Sciatic nerve (tissue), 2 donors: Measurements from ENCODE around the gene OXTR. TPM values are rescaled to one million over a fixed set of nuclear protein-coding genes. Genes with fewer than 3 reads are reported as not detected.

Source experiments
- ATAC-seq: fragments of 200-7000 bp; cut with Tn5 transposase; one replicate; pipeline ENCODE4 v1.9.1; 2020; ENCODE audit warnings: mild to moderate bottlenecking, moderate library complexity
- DNase-seq: peaks from one replicate; pipeline ENCODE4 v3.0.0-alpha.2; 2020; ENCODE audit warnings: low spot score
- intact Hi-C: fragments of 100-400 bp; cut with DNase I; formaldehyde crosslinking; loops from one replicate; pipeline ENCODE4 v1.14.2; 2022
- total RNA-seq: library from RNA; stranded (reverse); fragmentation: NEBNext Ultra II Directional; extraction: Animal tissue kit (Norgen Biotek cat#: 25700); gene quantifications from one replicate; pipeline ENCODE4 v1.2.1, GENCODE V29; 2021
- donor health status: DM: no; HTN: no; CAD: no.
- donor health status: DM: no; HTN: no; CAD: no.

OXTR gene
- total RNA-seq, 1 donor from 2014 or later: 1.3 TPM

DNA sequence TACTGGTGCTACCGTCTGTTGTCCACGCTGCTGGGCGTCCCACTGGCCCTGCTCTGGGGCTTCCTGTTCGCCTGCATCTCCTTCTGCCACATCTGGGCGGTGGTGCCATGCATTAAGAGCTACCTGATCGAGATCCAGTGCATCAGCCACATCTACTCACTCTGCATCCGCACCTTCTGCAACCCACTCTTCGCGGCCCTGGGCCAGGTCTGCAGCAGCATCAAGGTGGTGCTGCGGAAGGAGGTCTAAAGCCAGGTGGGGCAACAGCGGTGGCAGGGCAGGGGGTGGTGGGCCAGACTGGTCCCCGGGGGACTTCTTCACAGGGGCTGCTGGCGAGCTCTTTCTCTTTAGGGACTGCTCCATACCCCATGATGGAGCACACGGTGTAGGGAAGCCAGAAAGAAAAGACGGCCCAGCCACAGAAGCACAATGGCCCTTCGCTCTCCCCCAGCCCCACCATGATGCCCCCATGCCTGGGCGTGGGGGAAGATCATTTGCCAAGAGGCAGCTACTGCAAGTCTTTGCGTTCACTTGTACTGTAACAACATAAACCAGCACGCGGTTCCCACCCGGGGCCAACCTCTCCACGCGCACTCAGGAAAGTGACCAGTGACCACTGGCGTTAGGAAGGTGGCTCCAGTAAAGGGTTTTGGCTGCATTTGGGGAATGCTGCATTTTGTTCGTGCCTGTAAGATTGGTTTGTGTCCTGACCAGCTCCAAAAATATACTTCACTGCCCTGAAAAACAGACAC, 23.6 kb downstream of the OXTR start:
- DNase-seq: no peak
- ATAC-seq: no peak
- intact Hi-C loops: no loop called here

- no peak for DNase-seq
- ATAC-seq: no peak
- intact Hi-C loops: no loop called here
Observed at GRCh38 chr3:8743911-8744310, 25.5 kb downstream of the OXTR start.

- DNase-seq (no peak), ATAC-seq (no peak)
- intact Hi-C loops: no loop called here
Observed at GRCh38 chr3:8743021-8743601, 26.3 kb downstream of the OXTR start.

DNA sequence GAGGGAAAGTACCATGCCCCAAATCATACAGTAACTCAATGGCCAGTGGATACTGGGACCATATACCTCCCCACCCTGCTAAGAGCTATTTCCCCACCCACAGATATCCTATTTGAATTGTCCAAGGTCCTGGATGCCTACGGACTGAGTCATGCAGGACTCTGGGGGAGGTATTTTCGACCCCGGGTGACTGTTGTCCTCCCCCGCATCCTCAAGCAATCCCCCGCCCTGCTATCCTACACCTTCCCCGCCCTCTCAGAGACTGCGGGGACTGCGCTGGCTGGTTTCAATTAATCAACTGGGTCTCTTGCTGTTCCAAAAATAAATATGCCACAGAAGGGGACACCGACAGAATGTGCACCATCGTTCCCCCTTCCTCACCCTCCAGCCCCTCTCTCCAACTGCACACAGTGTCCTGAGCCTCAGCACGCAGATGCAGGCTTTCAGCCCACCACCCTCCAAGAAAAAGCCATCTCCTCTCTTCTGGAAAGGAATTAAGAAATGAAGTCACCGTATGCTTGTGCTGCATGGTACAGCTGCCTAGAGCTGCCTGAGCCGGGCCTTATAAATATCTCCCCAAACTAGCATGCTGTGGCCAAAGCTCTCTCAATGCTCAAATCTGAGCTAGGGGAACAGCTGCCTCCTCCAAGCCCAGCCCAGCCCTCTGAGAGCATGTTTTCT, 27.7 kb downstream of the OXTR start:
- intact Hi-C loops: no loop called here
- ATAC-seq: no peak
- no peak for DNase-seq

DNA sequence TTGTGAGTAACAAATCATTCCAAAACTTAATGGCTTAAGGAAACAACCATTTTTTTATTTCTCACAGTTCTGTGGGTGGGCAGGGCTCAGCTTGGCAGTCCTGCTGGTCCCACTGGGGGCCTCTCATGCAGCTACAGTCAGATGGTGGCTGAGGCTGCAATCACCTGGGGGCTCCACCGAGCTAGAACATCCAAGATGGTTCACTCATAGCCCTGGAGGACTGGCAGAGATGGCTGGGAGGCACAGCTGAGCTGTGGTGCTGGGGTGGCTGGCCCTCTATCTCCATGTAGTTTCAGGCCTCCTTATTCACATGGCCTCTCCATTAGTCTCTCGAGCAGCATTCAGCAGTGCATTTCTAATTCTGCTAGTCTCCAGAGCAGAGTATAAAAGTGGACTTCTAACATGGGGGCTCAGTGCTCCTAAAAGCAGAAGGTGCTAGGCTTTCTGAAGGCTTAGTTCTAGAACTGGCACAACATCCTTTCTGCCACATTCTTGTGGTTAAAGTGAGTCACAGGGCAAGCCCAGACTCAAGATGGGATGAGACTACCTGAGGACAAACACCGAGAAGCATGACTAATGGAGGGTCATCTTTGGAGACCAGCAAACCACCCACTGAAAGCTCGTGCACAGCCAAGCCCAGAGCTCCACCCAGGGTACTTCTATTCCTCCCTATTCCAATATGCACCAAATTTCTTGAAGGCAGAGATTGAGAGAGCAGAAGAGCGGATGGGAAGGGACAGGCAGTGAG, 29.5 kb downstream of the OXTR start:
- no peak for ATAC-seq
- DNase-seq: no peak
- intact Hi-C loops: no loop called here

- ATAC-seq: no peak
- intact Hi-C loops: no loop called here
- DNase-seq: no peak
Observed at GRCh38 chr3:8738639-8739038, 30.8 kb downstream of the OXTR start.

GRCh38 chr3:8737823-8738222, 31.6 kb downstream of the OXTR start:
- ATAC-seq (no peak), DNase-seq (no peak)
- intact Hi-C loops: no loop called here

DNA sequence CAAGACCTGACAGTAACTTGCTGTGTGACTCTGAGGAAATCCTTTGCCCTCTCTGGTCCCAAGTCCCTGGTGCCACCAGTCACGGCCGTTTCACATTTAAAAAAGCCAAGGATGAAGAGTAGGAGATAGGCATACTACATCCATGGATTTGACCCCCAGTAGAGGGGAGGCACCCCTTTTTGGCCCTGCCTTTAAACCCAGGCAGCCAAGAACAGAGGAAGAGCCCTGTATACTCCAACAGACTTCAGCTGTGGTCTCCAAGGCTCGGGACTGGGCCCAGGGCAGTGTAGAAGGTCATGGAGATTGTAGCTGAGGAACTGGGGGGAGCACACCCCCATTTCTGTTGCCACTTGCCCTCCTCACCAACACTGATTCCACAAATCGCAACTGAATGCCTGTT, 32.1 kb downstream of the OXTR start:
- no peak for DNase-seq
- ATAC-seq: no peak
- intact Hi-C loops: no loop called here

- intact Hi-C loops: no loop called here
- DNase-seq (no peak), ATAC-seq (no peak)
Observed at GRCh38 chr3:8736436-8736835, 33.0 kb downstream of the OXTR start.

DNA sequence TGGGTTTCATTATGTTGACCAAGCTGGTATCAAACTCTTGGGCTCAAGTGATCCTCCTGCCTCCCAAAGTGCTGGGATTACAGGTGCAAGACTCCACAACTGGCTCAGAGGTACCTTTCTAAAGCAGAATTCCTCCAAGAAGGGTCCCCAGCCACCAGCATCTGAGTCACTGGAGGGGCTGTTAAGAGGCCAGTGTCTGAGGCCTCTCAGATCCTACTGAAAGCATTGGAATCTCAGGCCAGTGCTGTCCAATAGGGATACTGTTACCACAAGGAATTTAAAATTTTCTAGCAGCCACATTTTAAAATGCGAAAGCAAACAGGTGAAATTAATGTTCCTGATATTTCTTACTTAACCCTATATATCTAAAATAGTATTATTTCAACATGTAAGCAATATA, 34.5 kb downstream of the OXTR start:
- no peak for DNase-seq
- intact Hi-C loops: no loop called here
- no peak for ATAC-seq

- peak; percentile 29 for ATAC-seq
- intact Hi-C loops: no loop called here
Observed at GRCh38 chr3:8734137-8734878, 35.1 kb downstream of the OXTR start.

DNA sequence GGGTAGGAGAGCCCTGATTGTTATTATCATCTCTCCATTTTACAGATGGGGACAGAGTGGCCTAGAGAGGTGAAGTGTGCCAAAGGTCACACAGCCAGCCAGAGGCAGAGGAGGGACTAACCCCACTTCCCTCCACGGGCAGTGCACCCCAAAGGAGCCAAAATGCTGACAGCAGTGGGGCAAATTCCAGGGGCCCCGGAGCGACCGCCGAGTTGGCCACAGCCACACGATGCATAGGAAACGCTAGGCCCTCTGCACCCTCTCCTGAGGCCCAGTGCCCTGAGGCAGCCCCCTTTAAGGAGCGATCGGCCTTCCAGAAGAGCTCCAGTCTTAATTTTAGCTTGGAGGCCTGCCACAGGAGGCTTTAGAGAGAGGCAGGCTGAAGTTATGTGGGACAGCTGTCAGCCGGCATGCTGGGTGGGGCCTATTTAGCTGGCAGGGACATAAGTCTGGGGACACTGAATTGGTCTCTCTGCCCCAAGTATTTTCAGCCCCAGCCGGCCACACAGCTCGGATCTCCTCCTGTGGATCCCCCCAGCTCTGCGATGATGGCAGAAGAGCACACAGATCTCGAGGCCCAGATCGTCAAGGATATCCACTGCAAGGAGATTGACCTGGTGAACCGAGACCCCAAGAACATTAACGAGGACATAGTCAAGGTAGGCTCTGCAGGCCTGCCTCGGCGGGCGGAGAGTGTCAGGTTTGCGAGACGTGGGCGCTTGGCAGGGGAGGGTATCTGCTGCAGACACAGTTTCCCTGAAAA, 35.9 kb downstream of the OXTR start, which contains the start of gene CAV3:
Gene CAV3 (plus strand): TSS at position 471 of the 763 bp plus-strand sequence. CDS start 75 bp downstream, at position 546.
- intact Hi-C loops: no loop called here
- DNase-seq (no peak), ATAC-seq (no peak)

More at GRCh38 chr3:8734137-8734878, 35.1 kb downstream of the OXTR start:
- no peak for DNase-seq

DNA sequence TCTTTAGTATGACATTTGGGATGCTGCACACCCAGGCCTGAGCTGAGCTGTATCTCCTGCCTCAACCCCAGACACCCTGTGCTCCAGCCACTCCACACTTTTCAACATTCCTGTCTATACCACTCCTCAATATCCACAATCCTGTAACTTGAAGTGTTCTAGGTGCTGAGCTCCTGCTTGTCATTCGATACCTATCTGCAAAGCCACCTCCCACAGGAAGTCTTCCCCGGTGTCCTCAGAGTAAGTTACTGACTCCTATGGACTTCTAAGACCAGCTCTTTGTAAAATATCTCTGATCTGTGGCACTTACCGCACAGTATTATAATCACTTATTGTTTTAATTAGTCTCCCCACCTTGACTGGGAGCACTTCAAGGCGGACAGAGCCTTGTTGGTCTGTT, 37.0 kb downstream of the OXTR start:
- ATAC-seq (no peak), DNase-seq (no peak)
- intact Hi-C loops: no loop called here

GRCh38 chr3:8730656-8731055, 38.8 kb downstream of the OXTR start:
- no peak for ATAC-seq
- DNase-seq: no peak
- intact Hi-C loops: no loop called here

DNA sequence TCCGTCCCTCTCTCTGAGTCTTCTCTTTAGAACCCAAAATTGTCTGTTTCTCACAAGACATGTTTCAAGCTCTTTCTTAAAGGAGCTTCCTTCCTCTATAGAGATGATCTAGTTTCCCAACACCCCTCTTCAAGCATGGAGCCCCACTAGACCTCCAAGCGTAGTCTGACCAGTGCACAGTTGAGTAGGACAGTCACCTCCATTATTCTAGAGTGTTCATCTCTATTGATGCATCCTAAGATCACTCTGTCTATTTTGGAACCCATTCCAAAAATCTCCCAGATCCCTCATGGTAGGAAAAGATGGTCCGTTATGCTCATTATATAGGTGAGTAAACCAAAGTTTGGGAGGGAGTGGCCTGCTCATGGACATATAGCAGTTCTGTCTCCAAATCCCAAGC, 39.9 kb downstream of the OXTR start:
- ATAC-seq (no peak), DNase-seq (no peak)
- intact Hi-C loops: no loop called here

- ATAC-seq (no peak), DNase-seq (no peak)
- intact Hi-C loops: no loop called here
Observed at GRCh38 chr3:8727605-8728512, 41.6 kb downstream of the OXTR start.

- intact Hi-C loops: no loop called here
Observed at GRCh38 chr3:8724108-8724752, 45.2 kb downstream of the OXTR start.

More at GRCh38 chr3:8724108-8724752, 45.2 kb downstream of the OXTR start:
- ATAC-seq: no peak
- DNase-seq: no peak
